IPS-20b (cell line): ENCODE measurements around the gene SPOCK3.
"Not testable (repeated sequence)": the region's sequence is repeated elsewhere in the genome, so short reads cannot be mapped to it uniquely, and the experiment has no call there.

ENCODE experiments used
- H3K27ac ChIP-seq: one replicate; pipeline ENCODE4 v1.5.1; 2013; ENCODE audit warnings: low read length
- H3K27me3 ChIP-seq: 2 replicates; pipeline ENCODE4 v1.6.1; 2013; ENCODE audit warnings: mild to moderate bottlenecking, low read length, inconsistent platforms; ENCODE audit not compliant: insufficient read depth
- H3K36me3 ChIP-seq: 2 replicates; pipeline ENCODE4 v1.6.1; 2013; ENCODE audit warnings: low read depth, mild to moderate bottlenecking, inconsistent platforms, low read length, moderate library complexity; ENCODE audit not compliant: insufficient read depth
- H3K4me1 ChIP-seq: 2 replicates; pipeline ENCODE4 v1.6.1; 2013; ENCODE audit warnings: mild to moderate bottlenecking, control low read depth, inconsistent platforms, low read length, moderate library complexity; ENCODE audit not compliant: insufficient read depth
- H3K4me3 ChIP-seq: 2 replicates; pipeline ENCODE4 v1.5.1; 2013; ENCODE audit warnings: mild to moderate bottlenecking, low read length, inconsistent platforms
- H3K9ac ChIP-seq: 2 replicates; pipeline ENCODE4 v1.6.1; 2013; ENCODE audit warnings: low read depth, mild to moderate bottlenecking, inconsistent platforms, low read length, moderate library complexity
- H3K9me3 ChIP-seq: 2 replicates; pipeline ENCODE4 v1.6.1; 2013; ENCODE audit warnings: mild to moderate bottlenecking, low read depth, low read length, inconsistent platforms; ENCODE audit not compliant: insufficient read depth

SPOCK3 gene

DNA sequence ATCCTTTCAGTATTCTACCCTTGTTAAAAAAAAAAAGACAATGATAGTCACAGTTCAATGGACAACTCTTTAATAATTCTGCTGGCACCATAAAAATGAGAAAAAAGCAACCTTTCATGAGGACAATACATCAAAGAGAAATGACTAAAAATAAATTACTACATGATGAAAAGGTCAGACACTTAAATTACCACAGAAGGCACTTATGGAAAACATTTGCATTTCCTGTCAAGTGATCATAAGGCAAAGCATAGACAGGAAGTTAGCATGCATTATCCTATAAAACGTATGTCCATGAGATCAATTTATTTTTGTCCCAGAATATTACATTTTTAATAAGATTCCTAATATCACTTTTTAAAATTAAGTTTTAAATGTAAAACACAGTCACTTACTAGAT, 303.8 kb downstream of the SPOCK3 start:
- no peaks in the 10 kb centered on the region for H3K36me3 ChIP-seq
- no peak overlapping the region for H3K9ac ChIP-seq
- no peak overlapping the region for H3K4me3 ChIP-seq
- H3K4me1 ChIP-seq, result no peaks in the 10 kb centered on the region
- H3K27me3 ChIP-seq, result no peaks in the 10 kb centered on the region
- no peaks in the 10 kb centered on the region for H3K9me3 ChIP-seq
- H3K27ac ChIP-seq, result no peak overlapping the region

DNA sequence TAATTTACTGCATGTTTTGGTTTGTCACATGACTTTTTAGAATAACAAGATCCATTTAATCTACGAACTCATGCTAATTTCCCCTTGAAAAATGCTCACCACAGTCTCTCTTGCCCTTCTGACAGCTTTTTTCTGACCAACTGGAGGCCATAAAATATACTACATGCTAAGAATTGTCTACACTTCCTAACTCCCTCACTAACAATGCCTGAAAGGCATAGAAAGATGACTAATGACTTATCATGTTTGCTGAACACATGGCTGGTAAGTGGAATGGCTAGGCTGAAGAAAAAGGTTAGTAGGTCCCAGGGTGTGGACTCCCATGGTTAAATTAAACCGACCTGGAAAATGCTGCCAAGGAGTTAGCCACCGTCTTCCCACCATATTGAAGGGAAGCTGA, 309.9 kb downstream of the SPOCK3 start:
- Histone ChIP-seq H3K36me3 (no peaks in the 10 kb centered on the region), H3K27ac (no peak overlapping the region)

DNA sequence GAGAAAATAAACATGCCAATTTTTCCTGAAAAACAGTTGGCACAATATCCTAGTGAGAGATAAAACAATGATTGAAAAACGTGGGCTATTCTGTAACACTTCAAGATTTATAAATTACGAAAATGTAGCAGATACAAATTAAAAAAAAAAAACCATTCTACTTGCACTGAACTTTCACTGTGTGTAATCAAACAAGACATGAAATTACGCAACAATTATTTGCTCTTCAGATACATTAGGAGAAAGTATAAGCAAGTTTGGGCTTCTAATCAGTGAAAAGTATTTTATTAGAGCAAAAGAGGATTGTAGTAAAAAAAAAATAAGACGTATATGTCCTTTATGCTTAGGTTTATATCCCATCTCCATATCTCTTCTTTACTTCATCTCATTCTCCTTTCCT, 320.4 kb downstream of the SPOCK3 start:
- Histone ChIP-seq H3K9me3 (no peaks in the 10 kb centered on the region), H3K9ac (no peak overlapping the region), H3K36me3 (no peaks in the 10 kb centered on the region), H3K27me3 (no peaks in the 10 kb centered on the region), H3K4me1 (no peaks in the 10 kb centered on the region), H3K27ac (no peak overlapping the region), H3K4me3 (no peak overlapping the region)

More for the DNA sequence above, 309.9 kb downstream of the SPOCK3 start:
- Histone ChIP-seq H3K4me1 (no peaks in the 10 kb centered on the region), H3K4me3 (no peak overlapping the region), H3K27me3 (no peaks in the 10 kb centered on the region), H3K9ac (no peak overlapping the region), H3K9me3 (no peaks in the 10 kb centered on the region)

DNA sequence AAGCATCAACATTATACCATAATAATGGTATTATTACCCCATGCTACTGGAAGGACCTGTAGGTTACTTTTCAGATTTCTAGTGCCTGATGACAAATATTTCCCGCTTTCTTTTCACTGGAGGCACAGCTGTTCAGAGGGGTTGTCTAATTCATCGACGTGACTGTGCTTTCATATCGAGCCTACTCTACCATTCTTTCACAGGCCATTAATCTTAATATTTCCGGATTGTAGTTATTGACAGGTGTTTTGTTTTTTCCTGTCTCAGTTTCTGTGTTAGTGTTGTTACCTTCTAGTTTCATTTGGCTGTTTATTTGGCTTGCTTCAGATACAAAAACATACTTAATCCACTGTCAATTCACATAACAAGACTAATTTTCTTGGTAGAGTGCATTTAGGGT, 330.9 kb downstream of the SPOCK3 start:
- Histone ChIP-seq H3K9me3 (no peaks in the 10 kb centered on the region), H3K4me3 (no peak overlapping the region), H3K9ac (no peak overlapping the region), H3K27ac (no peak overlapping the region), H3K36me3 (no peaks in the 10 kb centered on the region), H3K4me1 (no peaks in the 10 kb centered on the region), H3K27me3 (no peaks in the 10 kb centered on the region)

DNA sequence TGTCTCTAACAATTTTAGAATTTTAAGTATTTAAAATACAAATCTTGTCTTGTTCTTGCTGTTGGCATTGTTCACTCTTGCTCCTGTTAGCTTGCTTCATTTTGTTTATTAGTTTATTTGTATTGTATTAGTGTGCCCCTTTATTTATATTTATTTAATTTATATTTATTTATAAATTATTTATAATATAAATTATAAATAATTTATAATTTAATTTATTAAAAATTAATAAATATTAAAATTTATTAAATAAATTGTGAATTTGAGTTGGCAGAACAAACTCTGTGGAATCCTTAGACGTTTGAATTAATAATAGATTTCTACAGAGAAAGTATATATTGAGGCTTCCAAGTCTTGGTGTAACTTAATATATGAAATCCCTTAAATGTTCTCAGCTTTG, 331.4 kb downstream of the SPOCK3 start:
- no peak overlapping the region for H3K9ac ChIP-seq
- no peaks in the 10 kb centered on the region for H3K4me1 ChIP-seq
- H3K27me3 ChIP-seq, result no peaks in the 10 kb centered on the region
- no peaks in the 10 kb centered on the region for H3K36me3 ChIP-seq
- H3K27ac ChIP-seq, result no peak overlapping the region
- no peak overlapping the region for H3K4me3 ChIP-seq
- H3K9me3 ChIP-seq, result no peaks in the 10 kb centered on the region

DNA sequence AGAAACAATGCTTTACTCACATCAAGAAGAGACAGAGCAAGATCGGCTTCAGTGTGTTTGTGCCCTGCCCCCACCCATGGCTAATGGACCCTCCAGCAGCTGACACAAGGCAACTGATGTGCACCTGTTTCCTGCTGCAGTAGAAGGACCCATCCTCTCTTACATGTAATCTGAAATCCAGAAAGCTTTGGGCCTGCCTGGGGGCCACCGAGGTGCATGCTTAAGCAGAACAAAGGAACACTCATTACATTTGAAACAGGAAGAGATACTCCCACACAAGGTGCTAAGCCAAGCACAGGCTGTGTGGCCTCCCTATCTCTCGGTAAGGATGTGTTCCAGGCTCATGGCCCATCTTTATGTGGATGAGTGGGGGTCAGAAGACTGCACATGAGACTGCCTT, 338.0 kb downstream of the SPOCK3 start:
- Histone ChIP-seq H3K36me3 (no peaks in the 10 kb centered on the region), H3K9me3 (no peaks in the 10 kb centered on the region), H3K9ac (no peak overlapping the region), H3K27ac (no peak overlapping the region), H3K4me1 (no peaks in the 10 kb centered on the region), H3K4me3 (no peak overlapping the region), H3K27me3 (no peaks in the 10 kb centered on the region)

DNA sequence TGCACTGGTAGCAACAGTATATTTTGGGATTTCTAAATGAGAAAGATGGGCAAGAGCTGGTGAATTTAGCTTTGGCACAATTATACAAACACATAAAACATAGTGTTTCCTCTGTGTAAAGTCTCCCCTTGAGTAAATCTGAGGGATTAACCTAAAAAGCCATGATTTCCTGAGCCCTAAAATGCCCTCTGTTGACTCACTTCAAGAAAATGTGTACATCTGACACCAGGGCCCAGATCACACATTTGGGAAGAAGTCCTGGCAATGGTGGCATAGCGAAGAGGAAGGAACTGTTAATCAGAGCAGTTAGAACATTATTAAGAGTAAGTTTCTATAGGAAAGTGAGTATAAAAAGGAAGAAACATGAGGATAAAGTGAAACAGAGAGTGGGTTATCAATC, 338.5 kb downstream of the SPOCK3 start:
- Histone ChIP-seq H3K27ac (no peak overlapping the region), H3K27me3 (no peaks in the 10 kb centered on the region), H3K4me3 (no peak overlapping the region), H3K9me3 (no peaks in the 10 kb centered on the region), H3K36me3 (no peaks in the 10 kb centered on the region), H3K4me1 (no peaks in the 10 kb centered on the region), H3K9ac (no peak overlapping the region)

DNA sequence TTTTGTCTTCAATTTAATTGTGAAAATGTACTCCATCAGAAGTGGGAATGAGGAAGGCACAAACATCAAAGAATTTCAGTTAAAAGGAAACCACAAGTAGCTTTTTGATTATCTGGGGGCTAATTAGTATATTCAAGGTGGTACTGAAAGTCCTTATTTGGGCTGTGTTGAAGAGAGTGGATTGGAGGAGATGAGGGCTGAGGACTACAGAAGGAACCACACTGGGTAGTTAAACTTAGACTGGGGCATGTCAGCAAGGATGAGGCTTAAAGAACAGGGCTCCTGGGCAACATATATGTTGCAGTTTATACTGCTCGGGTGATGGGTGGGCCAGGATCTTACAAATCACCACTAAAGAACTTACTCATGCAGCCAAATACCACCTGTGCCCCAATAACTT, 346.8 kb downstream of the SPOCK3 start:
- H3K36me3 ChIP-seq, result no peaks in the 10 kb centered on the region
- H3K27me3 ChIP-seq, result no peaks in the 10 kb centered on the region
- H3K4me3 ChIP-seq, result no peak overlapping the region
- H3K9me3 ChIP-seq, result no peaks in the 10 kb centered on the region
- no peak overlapping the region for H3K9ac ChIP-seq
- no peaks in the 10 kb centered on the region for H3K4me1 ChIP-seq
- no peak overlapping the region for H3K27ac ChIP-seq

DNA sequence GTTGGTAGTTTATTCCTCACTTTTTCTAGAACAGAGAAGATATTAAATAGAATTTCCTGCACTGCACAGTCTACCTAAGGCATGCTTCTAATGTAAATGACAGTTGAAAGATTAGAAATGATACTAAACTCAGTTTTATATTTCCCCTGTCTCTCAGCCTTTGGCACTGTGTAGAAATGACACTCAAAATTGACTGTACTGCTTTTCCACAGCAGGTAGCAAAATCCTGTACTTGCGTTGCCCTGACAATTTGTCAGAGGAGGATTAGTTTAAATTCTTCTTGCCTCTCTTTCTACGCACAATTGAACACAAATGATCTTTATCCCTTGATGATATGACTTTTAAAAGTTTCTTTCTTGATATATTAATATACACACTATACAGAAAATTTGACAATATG, 347.6 kb downstream of the SPOCK3 start:
- Histone ChIP-seq H3K27ac (no peak overlapping the region), H3K9me3 (no peaks in the 10 kb centered on the region), H3K4me1 (no peaks in the 10 kb centered on the region), H3K4me3 (no peak overlapping the region), H3K27me3 (no peaks in the 10 kb centered on the region), H3K36me3 (no peaks in the 10 kb centered on the region), H3K9ac (no peak overlapping the region)

DNA sequence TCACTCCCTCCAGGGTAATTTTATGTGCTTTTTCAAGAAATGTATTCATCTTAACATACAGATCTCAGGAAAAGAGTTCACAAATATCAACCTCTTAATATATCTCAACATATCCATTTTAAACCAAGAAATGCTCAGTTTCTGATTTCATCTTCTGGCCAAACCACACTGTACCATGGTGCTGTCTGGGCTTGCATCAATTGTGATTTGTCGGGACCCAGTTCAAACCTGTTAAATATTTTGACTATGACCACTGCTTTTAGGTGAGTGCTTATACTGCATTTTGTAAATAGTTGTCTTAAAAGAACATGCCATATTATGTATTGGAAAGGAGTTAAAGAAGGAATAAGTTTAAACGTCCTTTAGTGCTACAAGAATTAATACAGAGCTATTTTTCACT, 352.1 kb downstream of the SPOCK3 start:
- Histone ChIP-seq H3K4me3 (no peak overlapping the region), H3K36me3 (no peaks in the 10 kb centered on the region), H3K4me1 (peaks cover 2% of the 10 kb centered on the region; the same call in 1 of the 2 replicates), H3K9ac (no peak overlapping the region), H3K27me3 (no peaks in the 10 kb centered on the region), H3K27ac (no peak overlapping the region), H3K9me3 (no peaks in the 10 kb centered on the region)

DNA sequence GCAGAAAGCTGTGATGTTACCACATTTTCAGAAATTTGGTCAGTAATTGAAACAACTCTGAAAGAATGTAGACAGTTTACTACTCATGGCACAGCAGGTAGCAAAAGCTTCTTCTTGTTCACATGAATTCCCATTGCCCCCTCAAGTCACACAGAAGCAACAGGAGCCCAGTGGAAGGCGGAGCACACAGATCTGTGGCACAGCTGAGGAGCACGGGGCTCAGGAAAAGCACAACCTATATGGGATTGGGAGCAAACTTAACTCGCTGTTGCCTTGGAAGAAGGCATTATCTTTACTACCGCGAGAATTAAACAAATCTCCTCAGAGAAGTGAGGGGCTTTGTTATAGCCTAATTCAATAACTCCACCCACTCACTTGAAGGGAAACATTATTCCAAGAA, 358.5 kb downstream of the SPOCK3 start:
- H3K4me1 ChIP-seq, result peaks cover 2% of the 10 kb centered on the region; the same call in 1 of the 2 replicates
- H3K36me3 ChIP-seq, result no peaks in the 10 kb centered on the region
- H3K9ac ChIP-seq, result no peak overlapping the region
- no peak overlapping the region for H3K4me3 ChIP-seq
- H3K27ac ChIP-seq, result no peak overlapping the region
- no peaks in the 10 kb centered on the region for H3K27me3 ChIP-seq
- H3K9me3 ChIP-seq, result no peaks in the 10 kb centered on the region

DNA sequence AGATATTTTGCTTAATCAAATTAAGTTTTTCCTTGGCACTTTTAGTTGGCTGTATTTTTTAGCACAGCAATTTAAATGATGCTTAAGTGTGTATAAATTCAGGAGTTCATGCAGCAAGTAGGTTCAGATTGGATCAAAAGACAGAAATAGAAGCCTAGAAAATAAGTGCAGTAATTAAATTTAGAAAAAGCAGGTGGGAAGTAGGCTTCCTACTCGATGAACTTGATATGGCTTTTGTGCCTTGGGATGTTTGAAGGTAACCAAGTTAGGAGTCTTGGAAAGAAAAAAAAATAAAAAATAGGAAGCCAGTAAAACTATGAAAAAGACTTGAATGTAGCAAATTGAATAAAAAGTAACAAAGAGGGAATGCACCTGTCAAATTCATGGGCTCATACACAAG, 372.3 kb downstream of the SPOCK3 start:
- Histone ChIP-seq H3K9me3 (no peaks in the 10 kb centered on the region), H3K36me3 (no peaks in the 10 kb centered on the region), H3K27me3 (no peaks in the 10 kb centered on the region), H3K27ac (no peak overlapping the region), H3K4me3 (no peak overlapping the region), H3K4me1 (no peaks in the 10 kb centered on the region; the same call in 1 of the 2 replicates), H3K9ac (no peak overlapping the region)

DNA sequence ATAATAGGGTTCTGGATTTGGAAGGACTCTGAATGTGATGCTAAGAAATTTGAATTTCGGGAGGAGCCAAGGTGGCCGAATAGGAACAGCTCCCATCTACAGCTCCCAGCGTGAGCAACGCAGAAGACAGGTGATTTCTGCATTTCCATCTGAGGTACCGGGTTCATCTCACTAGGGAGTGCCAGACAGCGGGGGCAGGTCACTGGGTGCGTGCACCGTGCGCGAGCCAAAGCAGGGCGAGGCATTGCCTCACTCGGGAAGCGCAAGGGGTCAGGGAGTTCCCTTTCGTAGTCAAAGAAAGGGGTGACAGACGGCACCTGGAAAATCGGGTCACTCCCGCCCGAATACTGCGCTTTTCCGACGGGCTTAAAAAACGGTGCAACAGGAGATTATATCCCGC, 383.9 kb downstream of the SPOCK3 start:
- not testable (repeated sequence) for H3K9ac ChIP-seq, H3K36me3 ChIP-seq, H3K27ac ChIP-seq, H3K27me3 ChIP-seq, H3K4me1 ChIP-seq, H3K4me3 ChIP-seq, H3K9me3 ChIP-seq
